T follicular helper cell (primary cell): ENCODE measurements around the gene HIC1.

Experiments used
- DNase-seq: peaks from one replicate; pipeline ENCODE4 v3.0.0-alpha.2; 2020; ENCODE audit warnings: low read depth

Gene HIC1

DNA sequence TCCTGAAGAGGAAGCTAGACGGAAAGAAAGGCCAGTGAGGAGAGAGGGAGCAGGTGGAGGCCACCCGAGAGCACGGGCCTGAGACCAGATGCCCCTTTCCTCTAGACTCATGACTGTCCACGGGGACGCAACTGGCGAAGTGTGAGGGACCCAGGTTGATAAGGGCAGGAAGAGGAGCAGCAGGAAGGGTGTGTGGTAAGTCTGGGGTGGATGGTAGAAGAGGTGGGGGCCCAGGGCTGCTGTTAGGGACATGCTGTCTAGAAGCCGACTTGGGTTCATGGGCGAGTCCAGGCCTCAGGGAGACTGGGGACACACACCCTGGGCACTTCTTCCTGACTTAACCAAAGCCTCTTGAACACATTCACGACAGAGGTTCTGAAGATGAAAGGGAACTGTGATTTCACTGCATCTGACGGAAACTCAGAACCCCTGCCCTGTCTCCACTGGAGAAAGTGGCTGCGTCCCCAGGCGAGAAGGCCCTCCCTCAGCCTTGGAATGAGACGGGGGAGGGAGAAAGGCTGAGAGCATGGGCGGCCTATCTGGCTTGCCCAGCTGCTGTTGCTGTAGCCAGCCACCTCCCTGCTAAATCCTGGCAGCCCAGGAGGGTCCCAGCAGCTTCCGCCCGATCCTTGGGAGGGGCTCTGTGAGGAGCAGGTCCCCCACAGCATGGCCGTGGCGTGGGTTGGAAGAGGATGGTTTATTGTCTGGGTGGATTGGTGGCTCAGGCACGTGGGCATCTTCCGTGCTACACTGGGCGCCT lies 6.0 kb downstream of the HIC1 start:
- DNase-seq, result no peak

DNA sequence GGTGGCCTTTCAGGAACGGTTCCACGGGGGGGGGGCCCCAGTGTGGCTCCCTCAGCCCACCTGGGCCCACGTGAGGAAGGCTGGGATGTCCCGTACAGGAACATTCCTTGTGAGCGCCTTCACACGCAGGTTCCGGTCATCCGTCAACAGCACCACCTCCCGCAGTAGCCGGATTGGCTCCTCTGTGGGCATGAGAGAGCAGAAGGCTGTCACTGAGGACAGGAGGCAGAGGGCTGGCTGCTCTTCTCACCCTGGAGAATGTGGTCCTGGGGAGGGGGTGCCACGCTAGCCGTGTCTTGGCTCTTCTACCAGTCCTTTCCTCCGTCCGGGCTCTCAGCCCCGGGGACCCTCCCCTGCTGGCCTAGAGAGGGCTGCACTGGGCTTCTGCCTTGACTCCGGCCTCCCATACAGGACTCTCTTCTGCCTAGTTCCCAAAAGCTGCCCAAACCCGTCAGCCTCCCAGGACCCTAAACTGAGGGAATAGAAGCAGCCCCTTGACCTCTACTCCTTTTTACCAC lies 6.6 kb downstream of the HIC1 start:
- DNase-seq, result no peak

DNA sequence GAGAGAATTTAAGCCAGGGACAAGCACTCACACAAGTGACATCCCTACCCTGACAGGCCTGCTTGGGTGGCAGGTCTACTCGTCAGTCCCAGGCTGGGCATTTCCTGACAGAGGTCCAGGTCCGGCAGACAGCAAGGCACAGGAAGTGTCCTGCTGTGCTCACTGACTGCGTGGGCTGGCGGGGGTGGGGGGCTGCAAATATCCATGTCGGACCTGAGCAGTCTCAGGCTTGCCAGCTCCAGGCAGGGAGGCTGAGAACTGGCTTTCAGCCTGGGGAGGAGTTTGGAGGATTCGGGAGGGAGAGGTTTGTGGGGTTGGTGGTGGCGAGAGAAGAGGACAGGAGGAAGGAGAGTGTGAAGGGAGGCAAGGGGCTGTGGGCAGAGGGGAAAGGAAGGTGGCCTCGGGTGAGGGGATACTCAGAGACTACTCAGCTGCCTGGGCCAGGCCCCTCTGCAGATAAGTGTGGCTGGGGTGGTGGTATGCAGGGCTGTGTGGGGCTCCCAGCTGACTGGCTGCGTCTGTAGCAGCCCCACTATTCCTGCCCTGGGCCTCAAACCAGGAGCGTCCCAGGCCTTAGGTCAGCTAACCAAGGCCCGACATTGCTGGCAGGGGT lies 7.8 kb downstream of the HIC1 start:
- DNase-seq, result no peak

DNA sequence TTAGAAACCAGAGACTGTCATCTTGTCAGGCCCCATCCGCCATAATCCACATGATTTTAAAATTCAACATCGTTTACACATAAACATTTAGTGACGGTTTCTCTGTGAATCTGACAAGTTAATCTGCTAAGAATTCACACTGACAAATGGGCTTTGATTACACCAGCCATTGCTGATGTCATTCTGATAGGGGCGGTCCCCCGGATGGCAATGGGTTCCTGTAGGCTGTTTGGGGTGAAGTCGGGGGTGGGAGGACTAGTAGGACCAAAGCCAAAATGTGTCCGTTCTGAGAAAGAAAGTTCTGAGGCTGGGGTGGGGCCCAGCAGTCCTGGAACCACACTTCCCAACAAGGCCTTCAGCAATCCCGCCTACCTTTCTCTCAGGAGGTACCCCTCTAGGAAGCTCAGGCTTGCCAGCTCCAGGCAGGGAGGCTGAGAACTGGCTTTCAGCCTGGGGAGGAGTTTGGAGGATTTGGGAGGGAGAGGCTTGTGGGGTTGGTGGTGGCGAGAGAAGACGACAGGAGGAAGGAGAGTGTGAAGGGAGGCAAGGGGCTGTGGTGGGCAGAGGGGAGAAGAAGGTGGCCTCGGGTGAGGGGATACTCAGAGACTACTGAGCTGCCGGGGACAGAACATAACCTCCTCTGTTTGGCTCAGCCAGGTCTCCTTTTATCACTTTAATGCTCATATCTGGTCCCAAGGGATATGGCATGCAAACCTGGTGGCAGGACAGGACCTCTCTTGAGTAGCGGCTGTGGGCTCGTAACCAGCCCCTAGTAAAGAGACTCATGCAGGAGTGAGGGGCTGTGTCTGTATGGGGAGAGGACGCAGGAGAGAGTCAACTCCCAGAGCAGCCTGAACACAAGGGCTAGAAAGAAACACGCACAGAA lies 8.6 kb downstream of the HIC1 start:
- no peak for DNase-seq

DNA sequence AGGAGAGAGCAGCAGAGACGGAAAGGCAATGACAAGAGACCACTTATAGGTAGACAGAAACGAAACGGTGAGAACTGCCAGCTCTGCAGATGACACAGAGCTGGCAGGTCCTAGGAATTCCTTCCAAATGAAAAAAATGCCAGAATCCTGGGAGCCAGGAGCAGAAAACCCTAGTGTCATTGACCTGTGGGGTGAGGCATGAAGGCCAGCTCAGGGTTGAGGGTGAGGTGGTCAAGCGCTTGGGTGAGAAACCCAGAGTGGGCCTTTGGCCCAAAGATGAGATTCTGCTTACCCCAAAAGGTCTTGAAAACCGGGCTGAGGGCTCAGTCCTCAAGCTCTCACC lies 9.2 kb downstream of the HIC1 start:
- no peak for DNase-seq

DNA sequence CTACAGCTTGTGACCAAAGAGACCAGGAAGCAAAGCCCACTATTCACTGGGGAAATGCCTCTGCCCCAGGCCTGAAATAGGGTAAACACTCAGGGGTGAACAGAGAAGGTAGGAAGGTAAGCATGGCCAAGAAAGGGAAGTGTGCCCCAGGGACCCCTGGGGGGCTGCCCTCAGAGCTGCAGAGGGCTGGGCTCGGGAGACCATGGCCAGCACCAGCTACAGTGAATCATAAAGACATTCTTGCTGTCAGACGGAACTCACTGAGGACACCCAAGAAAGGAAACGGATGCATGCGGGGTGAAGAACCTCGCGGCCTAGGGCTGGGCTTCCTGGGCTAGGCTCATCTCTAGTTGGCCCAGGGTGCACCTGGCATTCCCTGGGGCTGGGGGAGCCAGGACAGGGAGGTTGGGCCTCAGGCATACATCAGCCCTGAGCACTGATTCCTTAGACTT lies 9.6 kb downstream of the HIC1 start:
- DNase-seq, result no peak

DNA sequence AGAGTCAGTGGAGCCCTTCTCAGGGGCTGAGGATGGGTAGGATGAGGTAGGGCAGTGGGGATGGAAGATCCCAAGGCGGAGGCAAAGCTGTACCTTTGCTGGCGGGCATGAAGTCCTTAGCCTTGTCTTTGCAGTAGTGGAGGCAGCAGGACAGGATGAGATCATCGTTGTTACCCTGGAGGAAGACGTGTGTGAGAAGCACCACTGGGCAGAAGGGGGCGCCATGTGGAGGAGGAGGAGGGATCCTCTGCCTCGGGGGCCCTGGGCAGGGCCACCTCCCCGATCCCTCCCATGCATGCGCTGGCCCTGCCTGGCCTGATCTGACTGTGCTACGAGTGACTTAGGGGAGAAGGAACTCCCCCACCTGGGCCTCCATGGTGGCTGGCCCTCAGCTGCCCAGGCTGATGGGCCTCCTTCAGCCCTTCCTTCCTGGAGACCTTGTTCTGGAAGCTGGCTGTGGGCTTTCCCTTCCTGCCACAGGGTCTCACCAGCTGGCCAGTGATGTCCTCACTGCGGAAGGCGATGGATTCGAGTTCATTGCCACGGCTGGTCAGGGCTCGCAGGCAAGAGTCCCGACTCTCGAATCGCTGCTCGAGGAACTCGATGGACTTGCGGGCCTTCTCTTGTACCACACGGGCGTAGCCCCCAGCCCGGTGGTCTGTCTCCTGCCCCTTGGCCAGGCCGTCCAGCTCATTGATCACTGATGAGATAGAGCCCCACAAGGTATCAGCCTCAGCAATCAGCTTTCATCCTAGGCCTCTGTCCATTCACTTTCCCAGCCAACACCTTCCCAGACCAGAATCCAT lies 10.3 kb downstream of the HIC1 start:
- no peak for DNase-seq

DNA sequence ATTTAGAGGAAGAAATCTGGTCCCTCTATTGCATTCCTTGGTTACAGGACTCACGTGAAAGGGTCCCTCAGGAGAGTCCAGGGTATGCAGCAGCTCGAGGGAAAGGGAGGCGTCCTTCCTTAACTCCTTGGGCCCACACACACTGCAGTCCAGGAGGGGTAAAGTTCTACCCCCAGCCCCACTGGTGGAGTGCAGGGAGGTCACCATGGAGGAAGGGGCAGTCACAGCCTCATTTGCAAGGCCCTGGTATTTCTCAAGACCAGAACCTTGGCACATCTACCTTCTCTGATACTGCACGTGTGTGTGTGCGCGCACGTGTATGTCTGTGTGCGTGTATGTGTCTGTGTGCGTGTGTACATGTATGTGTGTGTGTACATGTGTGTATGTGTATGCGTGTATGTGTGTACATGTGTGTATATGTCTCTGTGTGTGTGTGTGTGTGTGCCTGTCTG lies 11.1 kb downstream of the HIC1 start:
- no peak for DNase-seq

DNA sequence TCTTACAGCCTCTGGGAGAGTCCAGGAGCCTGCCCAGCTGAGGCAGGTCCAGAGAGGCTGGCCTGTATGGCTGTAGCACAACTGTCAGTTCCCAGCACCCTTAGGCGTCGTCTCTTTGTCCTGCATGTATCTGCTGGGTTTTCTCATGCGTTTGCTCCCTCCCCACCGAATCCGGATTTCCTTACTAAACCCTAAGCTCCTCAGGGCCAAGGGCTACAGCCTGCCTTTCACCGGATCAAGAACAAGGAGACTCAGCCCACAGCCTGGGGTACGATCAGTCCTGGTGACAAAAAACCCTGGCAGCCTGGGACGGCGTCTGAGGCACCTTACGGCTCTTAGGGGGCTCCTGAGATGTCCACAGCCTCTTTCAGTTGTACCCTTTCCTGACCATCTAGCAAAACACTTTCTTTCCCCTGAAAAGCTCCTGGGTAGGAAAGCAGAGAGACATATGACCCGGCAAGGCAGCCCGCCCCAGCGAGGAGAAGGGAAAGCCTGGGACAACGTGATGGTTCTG lies 12.2 kb downstream of the HIC1 start:
- DNase-seq, result no peak

DNA sequence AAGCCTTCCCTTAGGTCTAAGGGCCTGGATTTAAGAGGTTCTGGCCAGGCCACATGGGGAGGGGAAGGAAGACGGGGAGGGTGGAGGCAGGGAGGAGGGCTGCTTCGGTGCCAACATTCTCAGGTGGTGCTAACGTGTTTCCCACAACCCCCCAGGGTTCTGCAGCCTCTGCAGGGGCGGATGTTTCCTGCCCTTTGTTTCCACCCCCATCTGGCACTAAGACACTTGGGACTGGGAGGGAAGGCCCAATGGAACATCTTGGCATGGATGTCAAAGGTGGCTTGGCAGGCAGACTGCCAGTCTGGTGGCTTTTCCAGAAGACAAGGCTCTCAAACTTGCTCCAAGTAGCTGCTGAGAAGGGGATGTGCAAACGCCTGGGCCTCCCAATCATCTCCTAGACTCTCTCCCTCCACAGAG lies 12.7 kb downstream of the HIC1 start:
- DNase-seq, result no peak

DNA sequence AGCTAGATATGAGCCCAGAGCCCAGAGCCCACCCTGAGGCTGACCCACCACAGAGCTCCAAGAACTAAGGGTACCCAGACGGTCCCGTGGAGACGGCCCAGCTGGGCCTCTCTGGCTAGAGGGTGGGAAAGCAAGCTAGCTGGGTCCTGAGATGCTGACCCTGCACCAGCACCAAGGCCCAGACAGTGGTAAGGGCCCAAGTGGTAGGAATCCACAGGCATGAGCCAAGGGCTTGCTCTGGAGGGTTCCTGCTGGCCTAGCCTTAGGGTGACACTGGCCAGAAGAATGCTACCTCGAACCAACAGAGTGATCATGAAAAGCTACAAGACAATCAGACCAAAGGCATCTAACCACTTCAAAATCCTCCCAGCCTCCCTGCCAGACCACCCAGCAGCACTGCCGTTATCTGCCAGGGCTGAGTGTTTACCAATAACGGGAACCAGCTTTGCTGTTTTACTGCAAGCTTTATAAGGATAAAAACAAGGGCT lies 13.2 kb downstream of the HIC1 start:
- DNase-seq, result no peak

DNA sequence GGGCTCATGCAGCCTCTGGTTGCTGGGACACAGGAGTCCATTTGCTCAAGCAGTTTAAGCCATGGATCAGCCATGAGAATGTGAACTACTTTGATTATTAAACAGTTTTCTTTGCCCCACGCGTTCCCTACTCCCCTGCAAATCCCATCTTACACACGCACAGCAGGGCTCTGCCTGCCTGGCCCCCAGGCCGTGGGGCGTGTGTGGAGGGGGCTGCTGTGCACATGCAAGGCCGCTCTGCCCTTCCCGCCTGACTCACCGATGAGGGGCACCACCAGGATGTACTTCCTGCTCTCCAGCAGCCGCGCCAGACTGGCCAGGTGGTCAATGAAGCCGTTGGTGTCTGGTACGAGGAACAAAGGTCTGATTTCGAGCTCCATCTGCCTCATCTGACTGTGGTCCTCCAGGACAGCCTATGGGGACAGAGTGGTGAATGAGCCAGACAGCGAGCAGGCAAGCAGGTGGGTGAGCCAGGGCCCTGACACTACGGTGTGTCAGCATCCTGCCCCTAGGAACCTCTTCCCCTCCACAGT lies 13.7 kb downstream of the HIC1 start:
- DNase-seq, result no peak

DNA sequence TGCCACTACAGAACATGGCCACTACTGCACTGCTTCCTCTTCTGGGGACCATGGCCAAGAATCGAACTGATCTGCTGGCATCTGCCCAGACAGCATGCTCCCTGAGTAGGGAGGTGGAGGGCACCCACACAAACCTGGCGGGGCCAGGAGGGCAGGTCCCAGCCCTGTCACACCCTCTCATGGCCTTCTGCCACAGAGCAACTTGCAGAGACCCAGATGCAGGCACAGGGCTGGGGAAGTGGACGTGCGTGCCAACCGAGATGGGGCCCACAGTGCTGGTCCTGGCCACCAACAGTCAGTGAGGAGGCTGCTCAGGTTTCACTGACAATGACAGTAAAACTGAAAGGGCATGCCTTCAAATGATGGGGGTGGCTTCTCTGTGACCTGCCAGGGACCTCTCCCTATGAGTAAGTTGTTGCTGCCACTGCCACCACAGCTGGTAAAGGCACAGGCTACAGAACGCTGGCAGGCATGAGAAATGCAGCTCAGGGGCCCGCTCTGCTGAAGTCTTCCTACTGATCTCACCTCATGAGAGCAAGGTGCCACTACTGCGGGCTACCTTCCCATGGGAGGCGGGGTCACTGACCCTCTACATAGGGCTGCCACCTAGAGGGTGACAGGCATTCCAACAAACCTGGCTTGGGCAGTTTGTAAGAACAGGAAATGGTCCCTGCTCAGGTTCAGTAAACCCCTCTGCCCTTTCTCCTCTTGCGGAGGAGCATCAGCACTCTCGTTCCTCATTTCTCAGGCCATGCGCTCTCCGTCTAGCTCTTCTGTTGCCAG lies 15.5 kb downstream of the HIC1 start:
- DNase-seq, result no peak

DNA sequence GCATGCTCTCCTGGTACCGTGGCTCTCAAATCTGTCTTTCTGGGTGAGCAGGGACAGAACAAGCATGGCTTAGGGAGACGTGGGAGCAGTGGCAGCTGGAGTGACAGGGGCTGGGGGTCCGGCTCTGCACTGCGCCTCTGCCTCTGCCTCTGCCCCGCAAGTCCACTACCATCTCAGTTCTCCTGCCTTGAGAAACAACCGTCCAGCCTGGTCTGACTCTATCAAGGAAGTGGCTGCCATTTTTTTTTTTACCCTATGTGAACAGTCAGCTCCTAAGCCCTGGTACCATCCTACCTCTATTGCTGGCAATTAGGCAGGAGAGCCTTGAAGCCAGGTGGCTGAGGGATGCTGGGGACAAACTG lies 16.1 kb downstream of the HIC1 start:
- DNase-seq, result no peak

DNA sequence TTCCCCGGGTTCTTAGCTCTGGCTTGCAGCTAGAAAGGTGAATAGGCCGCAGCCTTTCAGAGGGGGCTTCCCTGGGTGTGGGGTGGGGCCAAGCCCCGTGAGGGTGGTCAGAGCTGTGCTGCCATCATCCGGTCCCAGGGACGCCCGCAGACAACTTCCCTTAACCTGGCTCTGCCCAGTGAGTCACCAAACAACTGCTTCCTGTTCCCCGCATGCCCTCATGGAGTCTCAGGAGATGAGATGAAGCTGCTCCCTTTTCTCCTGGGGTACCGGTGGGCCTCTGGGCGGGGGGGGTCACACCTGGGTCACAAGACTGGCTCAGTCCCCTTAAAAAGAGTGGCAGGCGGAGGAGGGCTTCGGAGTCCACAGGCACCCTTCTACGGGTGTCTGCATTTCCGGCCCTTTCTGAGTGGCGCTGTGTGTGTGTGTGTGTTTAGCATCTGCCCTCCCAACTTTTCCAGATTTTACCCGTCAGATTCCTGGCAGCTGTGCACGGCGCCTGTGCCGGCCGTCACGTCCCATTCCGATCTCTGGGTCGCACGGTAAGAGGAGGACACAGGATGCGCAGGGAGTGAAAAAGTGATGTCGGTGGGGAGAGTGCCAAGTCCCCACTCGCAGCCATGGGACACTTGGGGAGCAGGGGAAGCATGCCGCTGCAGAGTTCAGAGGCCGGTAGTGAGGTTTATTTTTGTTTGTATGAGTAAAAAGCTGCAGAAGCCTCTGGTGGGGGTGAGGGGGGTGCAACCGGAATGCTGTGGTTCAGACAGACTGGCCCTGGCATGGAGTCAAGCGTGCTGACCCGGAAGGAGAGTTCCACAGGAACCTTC lies 16.8 kb downstream of the HIC1 start:
- DNase-seq, result no peak

DNA sequence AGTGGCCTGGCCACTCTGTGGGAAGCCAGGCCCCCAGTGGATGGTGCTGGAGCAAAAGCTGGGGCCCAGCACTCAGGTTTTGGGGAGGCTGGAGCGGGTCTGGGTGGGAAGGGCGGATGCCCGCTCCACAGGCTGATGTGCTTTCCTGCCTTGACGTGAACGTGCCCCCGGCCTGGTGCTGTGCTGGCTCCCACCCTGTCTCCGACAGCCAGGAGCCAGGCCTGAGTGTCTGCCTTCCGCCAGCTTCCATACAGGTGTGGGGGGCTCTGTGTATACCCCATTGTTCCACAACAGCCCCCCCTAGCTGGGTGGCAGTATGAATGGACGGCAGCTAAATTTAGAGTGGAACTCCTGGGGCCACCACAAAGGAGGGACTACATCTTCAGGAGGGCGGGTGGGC lies 20.0 kb downstream of the HIC1 start:
- DNase-seq, result no peak

DNA sequence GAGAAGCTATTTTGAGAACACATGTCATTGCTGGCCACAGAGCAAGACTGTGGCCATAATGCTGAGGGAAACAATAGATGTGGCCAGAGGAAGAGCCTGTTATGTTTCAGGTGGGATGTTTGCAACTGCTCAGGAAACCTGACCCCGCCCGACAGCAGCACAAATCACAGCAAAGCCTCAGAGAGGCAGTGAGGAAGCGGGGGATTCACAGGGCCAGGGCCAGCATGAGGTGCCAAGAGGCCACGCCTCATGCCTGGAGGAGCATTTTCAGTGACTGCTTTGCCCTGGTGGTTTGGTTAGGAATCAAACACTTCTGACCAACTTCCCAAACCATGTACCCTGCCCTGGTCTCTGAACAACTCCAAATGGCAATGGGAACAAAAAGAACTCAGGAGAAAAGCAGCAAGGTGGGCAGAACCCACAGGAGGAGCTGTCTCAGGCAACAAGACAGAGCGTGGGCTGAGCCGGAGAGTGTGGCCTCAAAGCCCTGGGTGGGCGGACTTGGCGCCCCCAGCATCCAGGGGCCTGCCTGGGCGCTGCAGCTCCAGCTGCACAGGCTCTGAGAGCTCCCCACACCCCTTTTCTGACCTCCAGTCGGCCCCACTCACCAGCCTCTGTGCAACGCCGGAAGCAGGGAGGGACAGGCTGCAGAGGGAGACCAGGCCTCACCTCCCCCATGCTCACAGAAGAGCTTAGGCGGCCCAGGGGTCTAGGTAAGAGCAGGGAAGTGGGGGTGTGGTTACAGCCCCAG lies 20.6 kb downstream of the HIC1 start:
- no peak for DNase-seq

DNA sequence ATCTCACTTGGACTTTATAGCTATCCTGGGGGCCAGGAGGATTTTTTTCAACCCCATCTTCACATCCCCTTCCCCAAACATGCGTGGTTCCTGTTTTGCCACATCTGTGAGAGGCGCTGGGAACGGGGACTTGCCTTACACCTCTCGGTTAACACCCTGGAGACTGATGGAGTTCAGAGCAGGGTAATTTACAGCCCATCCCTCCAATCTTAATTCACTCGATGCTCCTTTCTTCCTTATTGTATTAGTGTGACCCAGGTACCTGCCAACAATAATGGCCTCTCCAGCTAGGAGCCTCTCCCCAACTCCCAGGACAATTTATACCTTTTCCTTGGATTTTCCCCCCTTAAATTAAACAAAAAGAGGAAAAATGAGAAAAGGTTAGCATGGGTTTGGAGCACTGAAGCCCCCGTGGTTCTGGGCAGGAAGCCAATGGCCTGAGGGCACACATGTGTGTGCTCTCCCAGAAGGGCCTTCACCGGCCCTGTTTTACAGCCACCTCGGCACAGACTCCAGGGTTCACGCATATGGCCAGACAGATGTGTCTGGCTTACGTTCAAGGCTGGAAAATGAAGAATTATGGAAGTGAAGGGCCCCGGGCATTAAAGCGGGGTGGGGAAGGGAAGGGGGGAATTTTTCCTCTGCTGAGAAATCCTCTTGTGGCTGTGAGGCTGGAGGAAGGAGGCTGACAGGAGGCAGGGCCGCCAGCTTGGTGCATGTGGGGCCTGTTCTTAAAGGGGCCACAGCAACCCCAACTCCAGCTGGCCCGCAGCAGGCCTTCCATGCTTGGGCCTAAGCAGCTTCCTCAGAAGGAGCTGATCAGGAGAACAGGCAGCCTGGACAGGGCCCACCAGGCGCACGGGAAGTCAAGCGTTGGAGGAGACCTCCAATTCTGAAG lies 21.4 kb downstream of the HIC1 start:
- DNase-seq, result no peak
